GM21529 (cell line): ENCODE measurements around the gene PLEKHN1.
"Not testable (repeated sequence)": the region's sequence is repeated elsewhere in the genome, so short reads cannot be mapped to it uniquely, and the experiment has no call there.

Experiments used
- ATAC-seq: cut with Tn5 transposase; IDR thresholded peaks from one replicate; pipeline ENCODE4 v1.9.1; 2021; ENCODE audit not compliant: unreplicated experiment

Gene PLEKHN1

GRCh38 chr1:942411-942821, 23.9 kb upstream of the PLEKHN1 start:
- ATAC-seq: no peak

DNA sequence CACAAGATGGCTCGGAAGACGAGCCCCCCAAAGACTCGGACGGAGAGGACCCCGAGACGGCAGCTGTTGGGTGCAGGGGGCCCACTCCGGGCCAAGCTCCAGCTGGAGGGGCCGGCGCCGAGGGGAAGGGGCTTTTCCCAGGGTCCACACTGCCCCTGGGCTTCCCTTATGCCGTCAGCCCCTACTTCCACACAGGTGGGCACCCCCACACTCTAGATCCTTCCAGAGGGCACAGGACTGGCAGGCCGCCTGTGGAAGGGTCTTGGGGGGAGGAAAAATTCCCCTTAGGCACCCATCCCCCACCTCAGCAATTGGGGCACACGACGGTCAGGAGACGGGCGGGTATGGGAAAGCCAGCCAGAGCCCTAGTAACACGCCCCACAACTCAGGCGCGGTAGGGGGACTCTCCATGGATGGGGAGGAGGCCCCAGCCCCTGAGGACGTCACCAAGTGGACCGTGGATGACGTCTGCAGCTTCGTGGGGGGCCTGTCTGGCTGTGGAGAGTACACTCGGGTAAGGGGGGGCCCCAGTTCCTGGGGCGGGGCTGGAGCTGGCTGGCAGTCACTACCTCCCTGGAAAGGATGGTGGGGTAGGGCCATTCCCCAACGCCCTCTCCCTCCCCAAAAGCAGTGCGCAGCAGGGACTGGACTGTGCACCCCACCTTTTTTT, 23.3 kb upstream of the PLEKHN1 start:
- no peak for ATAC-seq

GRCh38 chr1:943545-944340, 22.5 kb upstream of the PLEKHN1 start:
- ATAC-seq: no peak

- no peak for ATAC-seq
These were observed 21.6 kb upstream of the PLEKHN1 start for GRCh38 chr1:944341-945325.

- no peak for ATAC-seq
These were observed 20.4 kb upstream of the PLEKHN1 start for GRCh38 chr1:945688-946556.

GRCh38 chr1:946811-947210, 19.5 kb upstream of the PLEKHN1 start:
- not testable (repeated sequence) for ATAC-seq

GRCh38 chr1:947958-948357, 18.3 kb upstream of the PLEKHN1 start:
- ATAC-seq: no peak

DNA sequence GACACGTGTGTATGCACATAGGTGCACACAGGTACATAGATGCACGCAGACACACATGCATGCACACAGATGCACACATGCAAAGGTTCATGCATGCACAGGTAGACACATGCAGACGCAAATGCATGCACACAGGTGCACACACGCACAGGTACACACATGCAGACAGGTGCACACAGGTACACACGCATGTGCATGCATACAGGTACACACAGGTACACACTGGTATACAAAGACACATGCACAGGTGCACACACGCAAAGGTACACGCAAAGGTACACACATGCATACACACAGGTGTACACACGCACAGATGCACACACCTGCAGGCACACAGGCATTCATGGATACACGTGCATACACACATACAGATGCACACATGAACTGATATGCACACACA, 16.0 kb upstream of the PLEKHN1 start:
- no peak for ATAC-seq

DNA sequence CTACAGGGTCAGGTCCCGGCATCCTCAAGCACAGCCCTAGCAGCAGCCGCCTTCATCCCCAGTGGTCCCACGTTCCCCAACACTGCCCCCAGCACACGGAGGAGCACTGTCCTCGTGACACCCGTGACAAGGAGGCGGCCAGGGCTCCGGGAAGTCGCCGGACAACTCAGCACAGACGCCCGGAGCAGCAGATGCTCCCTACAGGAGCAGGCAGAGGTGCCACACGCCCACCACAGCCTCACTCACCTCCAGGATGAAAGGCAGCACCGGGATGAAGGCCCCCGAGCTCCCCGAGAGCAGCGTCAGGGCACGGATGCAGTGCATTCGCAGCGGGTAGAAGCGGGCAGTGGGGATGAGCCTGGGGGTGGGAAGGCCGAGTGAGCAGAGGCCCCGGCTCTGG, 15.4 kb upstream of the PLEKHN1 start:
- no peak for ATAC-seq

- no peak for ATAC-seq
These were observed 14.9 kb upstream of the PLEKHN1 start for GRCh38 chr1:951364-951763.

DNA sequence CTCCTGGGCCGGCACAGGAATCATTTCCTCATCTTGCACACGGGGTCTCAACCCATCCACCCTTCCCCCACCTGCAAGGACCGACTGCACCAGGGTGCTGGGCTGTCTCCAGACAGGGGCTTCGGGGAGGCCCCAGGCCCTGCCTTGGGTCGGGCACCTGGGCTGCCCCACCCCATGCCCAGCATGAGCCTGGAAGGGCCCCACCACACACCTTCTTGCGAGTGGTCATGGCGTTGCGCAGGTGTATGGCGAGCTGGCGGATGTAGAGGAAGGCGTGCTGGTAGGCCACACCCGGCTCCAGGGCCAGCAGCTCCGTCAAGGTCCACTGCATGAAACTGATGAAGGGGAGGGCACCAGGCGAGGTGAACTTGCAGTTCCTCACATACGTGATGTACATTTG, 14.1 kb upstream of the PLEKHN1 start:
- ATAC-seq: no peak

DNA sequence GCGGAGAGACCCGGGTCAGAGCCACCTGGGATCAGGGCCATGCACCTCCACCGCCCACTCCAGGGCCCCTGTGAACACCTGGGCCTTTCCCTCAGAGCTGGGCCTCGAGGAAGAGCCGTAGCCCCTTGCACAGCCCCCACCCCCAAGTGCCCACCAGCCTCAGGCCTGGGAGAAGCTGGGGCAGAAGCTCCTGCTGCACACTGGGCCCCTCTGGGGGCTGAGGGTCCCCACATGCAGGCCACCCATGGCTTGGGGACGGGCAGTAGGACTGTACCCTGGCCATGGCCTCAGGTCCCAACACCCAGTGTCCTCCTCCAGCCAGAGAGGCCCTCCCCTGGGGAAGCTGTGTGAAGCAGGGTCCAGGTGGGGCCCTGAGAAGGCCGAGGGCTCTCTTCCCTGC, 13.7 kb upstream of the PLEKHN1 start:
- no peak for ATAC-seq

DNA sequence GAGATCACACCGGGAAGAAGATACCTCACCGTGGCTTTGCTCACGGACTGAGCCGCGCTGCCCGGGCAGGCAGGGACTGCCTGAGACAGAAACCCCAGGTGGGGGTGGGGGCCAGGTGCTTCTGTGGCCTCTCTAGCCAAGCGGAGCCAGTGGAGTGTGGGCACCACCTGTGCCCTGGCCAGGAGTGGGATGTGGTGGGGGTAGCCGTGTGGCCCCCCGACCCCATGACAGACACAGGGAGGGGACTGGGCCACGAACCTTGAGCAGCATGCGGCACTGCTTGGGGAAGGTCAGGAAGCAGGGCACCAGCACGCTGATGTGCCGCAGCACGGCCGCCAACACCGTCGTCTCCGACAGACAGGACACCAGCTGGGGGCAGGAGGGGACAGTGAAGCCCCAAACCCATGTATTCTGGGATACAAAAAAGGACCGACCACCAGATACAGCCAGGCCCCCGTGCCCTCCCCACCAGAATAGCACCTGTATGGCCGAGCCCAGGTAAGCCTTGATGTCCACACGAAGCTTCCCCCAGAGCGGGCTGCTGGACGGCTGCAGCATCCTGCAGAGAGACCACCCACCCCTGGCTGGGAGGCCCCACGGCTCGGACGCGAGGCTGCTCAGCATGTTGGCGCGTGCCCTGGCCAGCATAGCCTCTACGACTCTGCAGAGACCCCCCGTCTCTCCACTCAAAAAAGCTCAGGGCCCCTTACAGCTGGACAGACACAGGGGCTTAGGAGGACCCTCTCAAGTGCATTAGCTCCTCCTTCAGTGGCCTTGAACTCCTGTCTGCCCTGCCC, 12.6 kb upstream of the PLEKHN1 start:
- no peak for ATAC-seq

DNA sequence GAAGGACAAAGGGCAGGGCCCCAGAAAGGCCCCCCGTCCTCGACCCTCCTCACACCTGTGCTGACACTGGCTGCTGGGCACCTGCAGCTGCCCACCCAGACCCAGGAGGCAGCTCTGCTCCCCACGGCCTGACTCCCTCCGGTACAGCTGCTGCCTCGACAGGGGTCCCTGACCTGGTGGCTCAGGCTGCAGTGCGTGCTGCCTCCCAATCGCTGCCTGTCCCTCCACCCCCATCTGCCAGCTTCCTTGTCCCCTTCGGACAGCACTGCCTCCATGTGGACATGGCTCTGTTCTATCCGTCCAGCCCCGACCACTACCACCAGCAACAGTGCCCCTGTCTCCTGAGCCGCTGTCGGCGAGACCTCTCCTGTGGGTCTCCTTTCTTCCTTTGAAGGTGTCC, 11.4 kb upstream of the PLEKHN1 start:
- no peak for ATAC-seq

- ATAC-seq: no peak
These were observed 10.8 kb upstream of the PLEKHN1 start for GRCh38 chr1:955474-955873.

DNA sequence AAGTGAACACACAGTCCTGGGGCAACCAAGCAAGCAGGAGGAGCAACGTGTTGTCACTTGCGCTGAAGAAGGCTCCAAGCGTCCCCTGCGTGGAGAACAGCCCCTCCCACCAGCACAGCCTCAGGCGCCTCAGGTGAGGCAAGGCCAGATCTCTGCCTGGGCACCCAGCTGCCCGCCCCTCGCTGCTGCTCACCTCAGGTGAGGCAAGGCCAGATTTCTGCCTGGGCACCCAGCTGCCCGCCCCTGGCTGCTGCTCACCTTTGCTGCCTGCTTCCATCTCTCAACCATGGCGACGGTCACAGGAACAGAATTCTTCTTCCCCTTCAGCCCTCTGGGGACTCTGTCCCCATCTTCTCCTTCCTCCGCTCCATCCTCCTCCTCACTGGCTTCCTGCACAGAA, 9.6 kb upstream of the PLEKHN1 start:
- no peak for ATAC-seq

DNA sequence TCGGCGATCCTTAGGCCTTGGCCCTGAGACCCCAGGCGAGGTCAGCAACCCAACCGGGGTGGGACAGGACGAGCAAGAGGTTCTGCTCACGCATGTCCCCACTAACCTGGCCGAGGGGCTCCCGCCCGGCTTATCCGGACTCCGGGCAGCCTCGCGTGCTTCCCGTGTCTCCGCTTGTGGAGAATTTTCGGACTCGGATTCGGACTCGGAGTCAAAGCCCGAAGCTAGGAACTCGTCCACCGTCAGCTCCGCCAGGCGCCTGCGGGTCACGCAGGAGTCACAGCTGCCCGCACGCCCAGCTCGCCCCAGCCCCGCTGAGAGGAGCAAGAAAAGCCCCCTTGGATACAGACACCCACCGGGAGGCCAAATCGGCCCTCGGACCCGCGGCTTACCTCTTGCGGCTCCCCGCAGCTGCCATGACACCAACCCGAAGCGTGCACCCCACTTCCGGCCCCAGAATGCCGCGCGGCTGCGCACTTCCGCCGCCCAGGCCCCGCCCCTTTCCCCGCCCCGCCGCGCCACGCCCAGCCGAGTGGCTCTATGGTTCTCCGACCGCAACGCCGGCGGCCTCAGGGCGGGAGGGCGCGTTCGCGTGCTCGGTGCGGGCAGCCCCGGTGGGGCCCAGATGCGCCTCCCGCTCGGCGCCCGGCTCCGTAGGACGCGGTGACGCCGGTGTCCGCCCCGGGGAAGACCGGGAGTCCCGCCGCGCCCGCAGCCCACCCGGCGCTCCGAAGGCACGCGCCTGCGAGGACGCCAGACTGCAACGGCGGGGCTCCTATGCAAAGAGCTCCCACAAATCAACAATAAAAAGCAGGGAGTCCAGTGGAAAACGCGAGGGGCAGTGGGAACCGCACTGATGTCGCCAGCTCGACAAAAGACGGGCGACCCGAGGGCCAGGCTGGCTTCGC, 7.2 kb upstream of the PLEKHN1 start, which contains the start of gene NOC2L:
Gene NOC2L (minus strand): TSS at position 434 of the 908 bp plus-strand sequence. CDS start 16 bp downstream, at position 418.
- peak; percentile 69 for ATAC-seq

GRCh38 chr1:959731-960362, 6.4 kb upstream of the PLEKHN1 start:
- no peak for ATAC-seq
